ENCODE measurements around the gene VPREB3. TPM values are rescaled to one million over a fixed set of nuclear protein-coding genes. Genes with fewer than 3 reads are reported as not detected.

The VPREB3 gene
- total and polyA plus RNA-seq, 10 of the 15 experiments (the other 5 are each of a cell fraction or from before 2014, with no cell fraction given) = 0.75 to 79.5 (median 23.8) TPM

DNA sequence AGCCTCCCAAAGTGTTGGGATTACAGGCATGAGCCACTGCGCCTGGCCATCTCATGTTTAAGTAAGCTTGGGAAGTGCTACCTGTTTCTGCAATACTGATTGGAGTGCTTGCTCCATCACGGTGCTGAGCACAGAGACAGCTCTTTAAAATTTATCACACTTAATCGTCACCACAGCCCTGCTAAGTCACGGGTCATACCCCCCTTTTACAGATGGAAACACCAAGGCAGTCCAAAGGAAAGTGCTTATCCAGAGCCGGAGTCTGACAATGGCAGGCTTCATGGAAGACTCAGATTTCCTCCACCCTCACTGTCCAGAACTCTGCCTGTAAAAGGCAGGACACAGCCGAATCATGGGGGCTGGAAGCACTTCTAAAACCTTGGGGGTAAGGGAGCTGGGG is 5.8 kb upstream of the VPREB3 start:
- in situ Hi-C loops (cut with MboI) = no loop called here
- Histone ChIP-seq H3K4me3 (no peak overlapping the region), H3K36me3 (ENCODE audit: control insufficient read depth in 2 of 2, insufficient read depth in 2 of 2, low read length in 1 of 2) (no peaks in the 10 kb centered on the region; a peak in 1 of 4 replicates), H3K4me1 (ENCODE audit: control insufficient read depth, insufficient read depth, low read length) (peaks cover 18% of the 10 kb centered on the region), H3K27me3 (replicated peaks in 1 of 2; ENCODE audit: control insufficient read depth in 2 of 2, insufficient read depth in 2 of 2, low read length in 1 of 2) (no peaks in the 10 kb centered on the region), H4K20me1 (ENCODE audit: control insufficient read depth, insufficient read depth) (no peaks in the 10 kb centered on the region; the same call in 1 of the 2 replicates), H3K9ac (ENCODE audit: control insufficient read depth, insufficient read depth, low read length) (no peak overlapping the region), H3K27ac (ENCODE audit: control insufficient read depth, insufficient read depth) (no peak overlapping the region), H2AFZ (ENCODE audit: control insufficient read depth, low read depth, low read length) (no peak overlapping the region), H3K4me2 (ENCODE audit: control insufficient read depth, insufficient read depth) (no peak overlapping the region), H3K9me3 (replicated peaks; ENCODE audit: control insufficient read depth, insufficient read depth, low read length) (no peaks in the 10 kb centered on the region), H3K79me2 (ENCODE audit: control insufficient read depth, insufficient read depth, low read length) (0 out of 2 replicates have a peak, but pooled peaks cover 2% of the 10 kb centered on the region)
- ATAC-seq (no peak), FAIRE-seq (no peak), DNase-seq (ENCODE audit: low read depth, low spot score) (no peak)
- CTCF ChIA-PET = no interaction called here
- BruUV-seq (replicated peaks) = no TSS peak
- SMC1A ChIA-PET (ENCODE audit: uncharacterized antibody, unreplicated experiment) = no interaction called here
- RAD21 ChIA-PET (ENCODE audit: unreplicated experiment) = no interaction called here
- POLR2A ChIA-PET = interaction anchor here (0.7 kb wide), 1 partner anchor 1902 kb away, joined by 3 read pairs; no protein-coding TSS in a partner anchor
- WGBS (ENCODE audit: insufficient coverage, insufficient replicate concordance, low lambda C conversion rate, missing lambda C conversion rate) = 78% methylated on average over 6 of the region's 6 CpGs
- intact Hi-C loops (cut with micrococcal nuclease; ENCODE audit: unreplicated experiment) = no loop called here
- no peak for TF ChIP-seq E4F1 (IDR thresholded peaks at IDR 0.05; ENCODE audit: borderline replicate concordance, partially characterized antibody)
- TF ChIP-seq CHD2 (IDR thresholded peaks at IDR 0.05; ENCODE audit: borderline replicate concordance, low read depth, low read length) = no peak
- TF ChIP-seq CBX5 (IDR thresholded peaks at IDR 0.05; ENCODE audit: low read depth) = no peak
- TF ChIP-seq, protein P1, sequence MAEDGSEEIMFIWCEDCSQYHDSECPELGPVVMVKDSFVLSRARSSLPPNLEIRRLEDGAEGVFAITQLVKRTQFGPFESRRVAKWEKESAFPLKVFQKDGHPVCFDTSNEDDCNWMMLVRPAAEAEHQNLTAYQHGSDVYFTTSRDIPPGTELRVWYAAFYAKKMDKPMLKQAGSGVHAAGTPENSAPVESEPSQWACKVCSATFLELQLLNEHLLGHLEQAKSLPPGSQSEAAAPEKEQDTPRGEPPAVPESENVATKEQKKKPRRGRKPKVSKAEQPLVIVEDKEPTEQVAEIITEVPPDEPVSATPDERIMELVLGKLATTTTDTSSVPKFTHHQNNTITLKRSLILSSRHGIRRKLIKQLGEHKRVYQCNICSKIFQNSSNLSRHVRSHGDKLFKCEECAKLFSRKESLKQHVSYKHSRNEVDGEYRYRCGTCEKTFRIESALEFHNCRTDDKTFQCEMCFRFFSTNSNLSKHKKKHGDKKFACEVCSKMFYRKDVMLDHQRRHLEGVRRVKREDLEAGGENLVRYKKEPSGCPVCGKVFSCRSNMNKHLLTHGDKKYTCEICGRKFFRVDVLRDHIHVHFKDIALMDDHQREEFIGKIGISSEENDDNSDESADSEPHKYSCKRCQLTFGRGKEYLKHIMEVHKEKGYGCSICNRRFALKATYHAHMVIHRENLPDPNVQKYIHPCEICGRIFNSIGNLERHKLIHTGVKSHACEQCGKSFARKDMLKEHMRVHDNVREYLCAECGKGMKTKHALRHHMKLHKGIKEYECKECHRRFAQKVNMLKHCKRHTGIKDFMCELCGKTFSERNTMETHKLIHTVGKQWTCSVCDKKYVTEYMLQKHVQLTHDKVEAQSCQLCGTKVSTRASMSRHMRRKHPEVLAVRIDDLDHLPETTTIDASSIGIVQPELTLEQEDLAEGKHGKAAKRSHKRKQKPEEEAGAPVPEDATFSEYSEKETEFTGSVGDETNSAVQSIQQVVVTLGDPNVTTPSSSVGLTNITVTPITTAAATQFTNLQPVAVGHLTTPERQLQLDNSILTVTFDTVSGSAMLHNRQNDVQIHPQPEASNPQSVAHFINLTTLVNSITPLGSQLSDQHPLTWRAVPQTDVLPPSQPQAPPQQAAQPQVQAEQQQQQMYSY (CRISPR knock-in tag; IDR thresholded peaks at IDR 0.05) = no peak
- TF ChIP-seq HDGF (IDR thresholded peaks at IDR 0.05) = no peak
- no peak for TF ChIP-seq SUPT20H (IDR thresholded peaks at IDR 0.05; ENCODE audit: borderline replicate concordance, control insufficient read depth, low read depth, low read length)
- TF ChIP-seq TAF1 (IDR thresholded peaks at IDR 0.05; ENCODE audit: borderline replicate concordance, low read depth, low read length) = no peak
- TF ChIP-seq NBN (IDR thresholded peaks at IDR 0.05) = no peak
- TF ChIP-seq, protein P2, sequence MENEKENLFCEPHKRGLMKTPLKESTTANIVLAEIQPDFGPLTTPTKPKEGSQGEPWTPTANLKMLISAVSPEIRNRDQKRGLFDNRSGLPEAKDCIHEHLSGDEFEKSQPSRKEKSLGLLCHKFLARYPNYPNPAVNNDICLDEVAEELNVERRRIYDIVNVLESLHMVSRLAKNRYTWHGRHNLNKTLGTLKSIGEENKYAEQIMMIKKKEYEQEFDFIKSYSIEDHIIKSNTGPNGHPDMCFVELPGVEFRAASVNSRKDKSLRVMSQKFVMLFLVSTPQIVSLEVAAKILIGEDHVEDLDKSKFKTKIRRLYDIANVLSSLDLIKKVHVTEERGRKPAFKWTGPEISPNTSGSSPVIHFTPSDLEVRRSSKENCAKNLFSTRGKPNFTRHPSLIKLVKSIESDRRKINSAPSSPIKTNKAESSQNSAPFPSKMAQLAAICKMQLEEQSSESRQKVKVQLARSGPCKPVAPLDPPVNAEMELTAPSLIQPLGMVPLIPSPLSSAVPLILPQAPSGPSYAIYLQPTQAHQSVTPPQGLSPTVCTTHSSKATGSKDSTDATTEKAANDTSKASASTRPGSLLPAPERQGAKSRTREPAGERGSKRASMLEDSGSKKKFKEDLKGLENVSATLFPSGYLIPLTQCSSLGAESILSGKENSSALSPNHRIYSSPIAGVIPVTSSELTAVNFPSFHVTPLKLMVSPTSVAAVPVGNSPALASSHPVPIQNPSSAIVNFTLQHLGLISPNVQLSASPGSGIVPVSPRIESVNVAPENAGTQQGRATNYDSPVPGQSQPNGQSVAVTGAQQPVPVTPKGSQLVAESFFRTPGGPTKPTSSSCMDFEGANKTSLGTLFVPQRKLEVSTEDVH (IDR thresholded peaks at IDR 0.05; ENCODE audit: low read depth, partially characterized antibody) = no peak
- TF ChIP-seq STAT1 (conservative IDR thresholded peaks at IDR 0.05) = no peak
- TF ChIP-seq HDAC2 (IDR thresholded peaks at IDR 0.05) = no peak
- TF ChIP-seq ZNF217 (IDR thresholded peaks at IDR 0.05) = no peak

All from GM12878 (cell line).